ENCODE measurements around the gene VSTM4.

VSTM4 gene

DNA sequence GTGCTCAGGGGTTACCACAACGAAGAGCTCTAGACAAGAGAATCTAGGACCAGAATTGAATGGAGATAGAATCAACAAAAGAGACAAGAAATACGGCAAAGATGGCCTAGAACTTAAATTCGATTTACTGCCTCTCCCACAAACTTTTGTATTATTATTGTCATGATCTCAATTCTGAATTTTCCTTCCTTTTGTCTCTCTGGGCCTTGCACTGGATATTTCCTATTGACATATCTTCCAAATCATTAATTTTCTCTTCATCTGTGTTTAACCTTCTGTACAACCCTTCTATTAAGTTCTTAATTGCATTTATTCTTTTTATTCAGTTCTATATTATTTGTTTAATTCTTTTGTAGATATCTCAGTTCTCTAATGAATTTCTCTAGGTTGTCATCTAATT lies 28.4 kb downstream of the VSTM4 start:
- in situ Hi-C loops (cut with MboI; ENCODE audit: low sequenced_read_pairs), result no loop called here
- Histone ChIP-seq H3K36me3 (replicated peaks) (no peaks in the 10 kb centered on the region), H3K9me3 (no peaks in the 10 kb centered on the region; the same call in 1 of the 2 replicates), H3K27me3 (ENCODE audit: low read depth) (no peaks in the 10 kb centered on the region), H3K4me1 (no peaks in the 10 kb centered on the region), H3K4me3 (no peak overlapping the region)
- no peak for DNase-seq (ENCODE audit: low spot score in 2 of 2)

DNA sequence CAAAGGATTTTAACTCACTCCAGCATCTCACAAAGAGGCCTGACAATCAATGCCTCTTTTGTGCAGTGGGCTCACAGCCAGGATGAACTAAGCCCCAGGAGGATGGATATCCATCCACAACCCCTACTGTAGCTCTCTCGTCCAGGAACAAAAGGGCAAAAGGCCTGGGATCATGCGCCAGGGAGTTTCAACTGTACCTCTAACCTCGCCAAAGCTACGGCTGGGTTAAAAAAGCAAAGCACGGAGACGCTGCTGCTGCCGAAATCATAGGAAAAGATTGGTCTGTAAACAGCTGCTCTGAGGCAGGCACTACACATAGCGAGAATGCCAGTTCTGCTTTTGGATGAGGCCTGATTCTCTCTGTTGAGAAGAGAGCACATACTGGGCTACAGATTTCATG lies 32.1 kb downstream of the VSTM4 start:
- H3K4me1 ChIP-seq, result no peaks in the 10 kb centered on the region
- no peak overlapping the region for H3K4me3 ChIP-seq
- in situ Hi-C loops (cut with MboI; ENCODE audit: low sequenced_read_pairs), result no loop called here
- H3K36me3 ChIP-seq (replicated peaks), result no peaks in the 10 kb centered on the region
- no peak for DNase-seq (ENCODE audit: low spot score in 2 of 2)
- H3K27me3 ChIP-seq (ENCODE audit: low read depth), result no peaks in the 10 kb centered on the region
- no peaks in the 10 kb centered on the region; the same call in 1 of the 2 replicates for H3K9me3 ChIP-seq

DNA sequence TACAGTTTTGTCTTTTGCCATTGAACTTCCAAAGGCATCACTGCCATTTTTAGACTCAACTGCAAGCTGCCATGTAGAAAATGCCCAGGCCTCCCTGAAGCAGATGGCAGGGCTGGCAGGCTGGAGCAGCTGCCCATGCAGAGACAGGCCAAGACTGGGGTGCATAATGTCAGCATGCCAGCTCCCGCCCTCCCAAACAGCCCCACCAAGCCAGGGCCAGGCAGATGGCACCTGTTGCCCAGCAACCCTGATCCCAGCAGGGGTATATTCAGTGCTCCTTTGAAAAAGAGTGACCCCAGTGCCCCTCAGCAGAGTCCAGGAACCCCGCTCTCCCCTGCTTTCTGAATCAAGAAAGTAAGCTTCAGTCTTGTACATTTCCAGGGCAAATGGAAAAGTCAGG lies 32.6 kb downstream of the VSTM4 start:
- no peaks in the 10 kb centered on the region for H3K27me3 ChIP-seq (ENCODE audit: low read depth)
- no peaks in the 10 kb centered on the region for H3K4me1 ChIP-seq
- no peak for DNase-seq (ENCODE audit: low spot score in 2 of 2)
- H3K9me3 ChIP-seq, result no peaks in the 10 kb centered on the region; the same call in 1 of the 2 replicates
- no peak overlapping the region for H3K4me3 ChIP-seq
- no peaks in the 10 kb centered on the region for H3K36me3 ChIP-seq (replicated peaks)
- in situ Hi-C loops (cut with MboI; ENCODE audit: low sequenced_read_pairs), result no loop called here

DNA sequence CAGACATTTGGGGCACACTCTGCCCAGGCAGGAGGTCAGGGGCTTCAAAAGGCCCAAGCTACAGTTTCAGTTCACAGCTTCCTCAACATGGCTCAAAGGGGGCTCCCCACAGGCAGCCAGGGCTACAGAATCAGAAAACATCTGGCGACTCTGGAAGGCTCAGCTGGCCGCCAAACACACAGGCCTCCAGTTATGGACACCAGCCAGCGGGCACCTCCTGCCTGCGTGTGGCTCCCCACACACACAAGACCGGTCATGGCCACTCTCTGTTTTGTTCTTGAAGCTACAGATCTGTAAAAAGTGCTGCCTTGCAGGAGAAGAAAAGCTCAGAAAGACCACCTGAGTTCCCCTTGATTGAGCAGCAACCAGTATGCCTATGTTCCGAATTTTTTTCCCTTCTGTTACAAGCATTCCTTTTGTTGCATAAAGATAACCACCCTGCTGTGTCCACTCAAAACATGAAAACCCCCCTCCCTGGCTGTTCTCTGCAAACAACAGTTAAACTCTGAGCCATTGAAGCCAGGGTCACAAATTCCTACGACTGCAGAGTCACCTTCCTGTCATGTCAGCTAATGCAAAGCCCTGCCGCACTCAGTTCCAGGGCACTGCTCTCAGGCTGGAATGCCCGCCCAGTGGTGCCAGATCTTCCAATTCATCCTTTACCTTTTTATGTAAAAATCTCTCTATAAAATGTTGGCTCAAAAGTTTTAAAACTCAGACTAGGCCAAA lies 33.6 kb downstream of the VSTM4 start:
- no peaks in the 10 kb centered on the region for H3K4me1 ChIP-seq
- no peaks in the 10 kb centered on the region for H3K36me3 ChIP-seq (replicated peaks)
- no peak for DNase-seq (ENCODE audit: low spot score in 2 of 2)
- H3K4me3 ChIP-seq, result no peak overlapping the region
- in situ Hi-C loops (cut with MboI; ENCODE audit: low sequenced_read_pairs), result no loop called here
- H3K27me3 ChIP-seq (ENCODE audit: low read depth), result no peaks in the 10 kb centered on the region
- no peaks in the 10 kb centered on the region; the same call in 1 of the 2 replicates for H3K9me3 ChIP-seq

DNA sequence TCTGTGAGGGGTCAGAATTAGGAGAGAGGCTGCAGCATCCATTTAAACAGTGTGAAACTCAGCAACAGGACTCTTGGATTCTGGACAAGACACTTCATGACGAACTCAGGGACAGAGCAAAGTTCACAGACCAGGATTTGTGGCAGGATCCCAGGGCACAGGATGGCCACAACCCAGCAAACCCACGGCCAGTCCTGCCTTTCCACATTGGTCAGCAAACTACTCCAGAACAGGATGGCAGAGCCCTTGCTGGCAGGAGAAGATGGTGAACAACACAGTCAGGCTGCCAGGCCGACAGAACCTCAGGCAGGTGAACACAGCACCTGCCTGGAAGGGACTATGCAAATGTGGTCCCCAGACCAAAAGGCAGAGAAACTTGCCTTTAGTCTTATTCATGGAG lies 34.4 kb downstream of the VSTM4 start:
- H3K4me1 ChIP-seq, result no peaks in the 10 kb centered on the region
- H3K36me3 ChIP-seq (replicated peaks), result no peaks in the 10 kb centered on the region
- no peak overlapping the region for H3K4me3 ChIP-seq
- H3K9me3 ChIP-seq, result no peaks in the 10 kb centered on the region; the same call in 1 of the 2 replicates
- DNase-seq (ENCODE audit: low spot score in 2 of 2), result no peak
- in situ Hi-C loops (cut with MboI; ENCODE audit: low sequenced_read_pairs), result no loop called here
- no peaks in the 10 kb centered on the region for H3K27me3 ChIP-seq (ENCODE audit: low read depth)

DNA sequence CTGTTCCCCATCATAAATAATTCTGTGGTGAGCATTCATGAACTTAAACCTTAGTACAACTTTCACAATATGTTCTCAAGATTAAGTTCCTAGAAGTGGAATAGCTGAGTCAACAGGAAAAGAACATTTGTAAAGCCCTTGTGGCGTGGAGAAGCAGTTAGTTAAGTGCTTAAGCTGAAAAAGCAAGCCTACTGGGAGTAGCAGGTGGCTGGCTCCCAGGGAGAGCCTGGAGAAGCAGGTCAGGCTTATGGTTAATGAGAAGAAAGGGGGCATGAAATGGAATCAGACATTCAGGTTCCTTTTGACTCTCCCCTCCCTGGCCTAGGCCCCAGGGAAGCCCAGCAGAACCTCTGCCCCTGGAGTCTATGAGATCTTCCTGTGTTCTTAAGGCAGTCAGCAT lies 35.3 kb downstream of the VSTM4 start:
- H3K27me3 ChIP-seq (ENCODE audit: low read depth), result no peaks in the 10 kb centered on the region

DNA sequence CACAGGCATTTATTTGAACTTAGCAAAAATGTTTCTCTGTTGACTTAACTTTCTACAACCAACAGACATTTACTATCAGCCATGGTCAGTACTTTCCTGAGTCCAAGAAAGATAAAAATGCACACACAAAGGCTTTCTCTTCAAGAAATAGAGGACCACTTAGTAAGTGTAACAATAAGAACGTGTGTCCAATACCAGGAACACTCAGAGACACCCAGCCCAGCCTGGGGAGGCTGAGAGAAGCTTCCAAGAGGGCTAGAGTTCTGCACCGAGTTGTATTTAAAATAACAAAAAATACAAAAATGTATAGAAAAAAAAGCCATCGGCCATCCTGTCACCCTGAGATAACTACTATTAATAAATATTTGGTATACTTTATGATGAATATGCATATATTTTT lies 35.8 kb downstream of the VSTM4 start:
- Histone ChIP-seq H3K4me3 (no peak overlapping the region), H3K36me3 (replicated peaks) (no peaks in the 10 kb centered on the region), H3K4me1 (no peaks in the 10 kb centered on the region), H3K27me3 (ENCODE audit: low read depth) (no peaks in the 10 kb centered on the region), H3K9me3 (no peaks in the 10 kb centered on the region)
- no peak for DNase-seq (ENCODE audit: low spot score in 2 of 2)
- in situ Hi-C loops (cut with MboI; ENCODE audit: low sequenced_read_pairs), result no loop called here

More for the DNA sequence above, 35.3 kb downstream of the VSTM4 start:
- DNase-seq (ENCODE audit: low spot score in 2 of 2), result no peak
- in situ Hi-C loops (cut with MboI; ENCODE audit: low sequenced_read_pairs), result no loop called here
- no peaks in the 10 kb centered on the region for H3K9me3 ChIP-seq
- no peak overlapping the region for H3K4me3 ChIP-seq
- no peaks in the 10 kb centered on the region for H3K36me3 ChIP-seq (replicated peaks)
- H3K4me1 ChIP-seq, result no peaks in the 10 kb centered on the region

DNA sequence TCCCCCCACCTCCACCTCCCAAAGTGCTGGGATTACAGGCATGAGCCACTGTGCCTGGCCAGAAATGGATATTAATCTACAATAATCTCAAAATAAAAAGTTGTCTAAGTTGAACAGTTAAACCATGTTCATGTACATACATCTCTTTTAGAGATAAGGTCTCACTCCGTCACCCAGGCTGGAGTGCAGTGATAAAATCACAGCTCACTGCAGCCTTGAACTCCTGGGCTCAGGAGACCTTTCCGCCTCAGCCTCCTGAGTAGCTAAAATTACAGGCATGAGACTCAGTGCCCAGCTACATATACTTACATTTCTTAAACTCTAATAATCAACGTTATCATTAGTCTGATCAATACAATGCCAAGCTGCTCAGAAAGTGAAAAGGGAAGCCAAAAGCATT lies 36.2 kb downstream of the VSTM4 start:
- DNase-seq (ENCODE audit: low spot score in 2 of 2), result no peak

DNA sequence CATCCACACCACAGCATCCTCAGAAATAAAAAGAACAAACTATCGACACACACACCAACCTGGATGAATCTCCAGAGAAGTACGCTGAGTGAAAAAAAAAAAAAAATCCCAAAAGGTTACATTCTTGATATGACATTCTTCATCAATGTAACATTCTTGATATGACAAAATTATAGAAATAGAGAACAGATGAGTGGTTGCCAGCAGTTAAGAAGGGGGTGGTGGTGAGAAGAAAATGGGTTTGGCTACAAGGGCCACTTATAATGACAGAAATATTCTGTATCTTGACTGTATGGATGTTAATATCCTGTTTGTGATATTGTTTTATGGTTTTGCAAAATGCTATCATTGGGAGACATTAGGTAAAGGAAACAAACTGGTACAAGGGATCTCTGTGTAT lies 36.9 kb downstream of the VSTM4 start:
- Histone ChIP-seq H3K9me3 (no peaks in the 10 kb centered on the region), H3K27me3 (ENCODE audit: low read depth) (no peaks in the 10 kb centered on the region), H3K36me3 (replicated peaks) (no peaks in the 10 kb centered on the region), H3K4me1 (no peaks in the 10 kb centered on the region), H3K4me3 (no peak overlapping the region)
- in situ Hi-C loops (cut with MboI; ENCODE audit: low sequenced_read_pairs), result no loop called here
- no peak for DNase-seq (ENCODE audit: low spot score in 2 of 2)

More for the DNA sequence above, 36.2 kb downstream of the VSTM4 start:
- Histone ChIP-seq H3K27me3 (ENCODE audit: low read depth) (no peaks in the 10 kb centered on the region), H3K4me1 (no peaks in the 10 kb centered on the region), H3K36me3 (replicated peaks) (no peaks in the 10 kb centered on the region), H3K4me3 (no peak overlapping the region), H3K9me3 (no peaks in the 10 kb centered on the region)
- in situ Hi-C loops (cut with MboI; ENCODE audit: low sequenced_read_pairs), result no loop called here

DNA sequence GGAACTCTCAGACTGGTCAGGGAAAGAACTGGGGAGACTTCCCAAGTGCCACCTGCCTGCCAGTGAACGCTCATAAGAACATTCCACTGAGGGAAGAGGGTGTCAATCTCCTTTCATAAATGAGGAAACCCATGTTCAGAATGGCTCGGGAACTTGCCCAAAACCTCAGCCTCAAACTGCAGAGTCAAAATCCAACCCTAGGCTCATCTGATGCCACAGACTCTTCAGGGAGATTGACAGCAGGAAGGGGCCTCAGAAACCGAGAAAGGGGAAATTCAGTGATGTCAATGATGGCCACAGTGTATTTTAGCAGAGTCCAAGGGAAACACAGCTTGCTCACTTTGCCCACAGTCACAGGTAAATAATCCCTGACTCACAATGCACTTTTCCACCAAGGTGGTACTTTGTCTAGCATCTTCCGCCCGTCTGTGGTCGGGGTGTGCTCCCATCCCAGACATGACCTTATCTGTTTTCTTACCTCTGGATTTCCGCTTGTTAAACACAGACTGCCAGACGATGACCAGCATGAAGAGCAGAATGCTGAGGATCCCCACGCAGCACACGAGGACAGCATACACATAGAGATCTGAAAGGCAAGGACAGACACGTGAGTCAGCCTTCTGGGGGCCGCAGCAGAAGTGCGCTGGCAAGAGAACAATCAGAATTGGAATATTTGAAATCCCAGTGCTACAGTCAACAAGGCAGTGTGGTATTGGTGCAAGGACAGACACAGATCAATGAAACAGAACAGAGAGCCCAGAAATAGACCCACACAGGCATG lies 38.4 kb downstream of the VSTM4 start:
- DNase-seq (ENCODE audit: low spot score in 2 of 2), result no peak
- in situ Hi-C loops (cut with MboI; ENCODE audit: low sequenced_read_pairs), result no loop called here
- Histone ChIP-seq H3K4me3 (no peak overlapping the region), H3K27me3 (ENCODE audit: low read depth) (no peaks in the 10 kb centered on the region), H3K36me3 (replicated peaks) (no peaks in the 10 kb centered on the region), H3K4me1 (no peaks in the 10 kb centered on the region), H3K9me3 (no peaks in the 10 kb centered on the region)

DNA sequence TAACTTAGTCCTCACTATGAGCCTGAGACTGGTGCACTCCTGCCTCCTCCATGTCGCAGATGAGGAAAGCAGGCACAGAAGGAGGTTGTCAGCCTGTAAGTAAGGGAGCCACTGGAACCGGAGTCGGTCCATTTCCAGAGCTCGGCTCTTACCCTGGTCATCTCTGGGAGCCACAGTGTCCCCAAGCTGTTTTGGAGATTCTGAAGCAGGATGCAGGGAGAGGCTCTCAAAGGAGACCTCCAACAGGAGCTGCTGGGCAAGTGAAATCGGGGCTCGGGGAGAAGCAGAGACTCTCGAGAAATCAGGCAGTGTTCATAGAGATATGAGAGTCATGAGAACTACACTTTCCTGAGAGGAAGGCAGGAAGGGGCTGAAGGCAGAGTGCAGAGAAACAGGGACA lies 39.0 kb downstream of the VSTM4 start:
- Histone ChIP-seq H3K9me3 (no peaks in the 10 kb centered on the region), H3K4me1 (no peaks in the 10 kb centered on the region), H3K27me3 (ENCODE audit: low read depth) (no peaks in the 10 kb centered on the region), H3K36me3 (replicated peaks) (no peaks in the 10 kb centered on the region), H3K4me3 (no peak overlapping the region)
- in situ Hi-C loops (cut with MboI; ENCODE audit: low sequenced_read_pairs), result no loop called here
- DNase-seq (ENCODE audit: low spot score in 2 of 2), result no peak

DNA sequence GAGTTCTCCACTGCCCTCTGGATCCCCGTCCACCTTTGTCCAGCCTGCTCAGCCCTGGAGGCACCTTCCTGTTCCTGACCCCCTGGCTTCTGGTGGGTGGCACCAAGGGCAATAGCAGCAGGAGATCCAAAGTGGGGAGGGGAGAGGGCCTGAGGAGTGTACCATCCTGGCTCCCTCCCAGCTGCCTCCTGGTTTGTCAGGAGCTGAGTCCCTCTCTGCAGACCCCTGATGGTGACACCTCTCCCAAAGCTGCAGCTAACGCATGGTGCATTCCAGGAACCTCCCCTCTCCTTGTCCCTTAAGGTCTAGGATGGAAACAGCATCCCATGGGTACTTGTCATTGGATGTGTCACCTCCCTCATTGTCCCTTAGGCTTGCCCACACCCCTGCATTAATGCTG lies 39.6 kb downstream of the VSTM4 start:
- Histone ChIP-seq H3K27me3 (ENCODE audit: low read depth) (no peaks in the 10 kb centered on the region), H3K9me3 (no peaks in the 10 kb centered on the region), H3K36me3 (replicated peaks) (no peaks in the 10 kb centered on the region), H3K4me3 (no peak overlapping the region), H3K4me1 (no peaks in the 10 kb centered on the region)
- in situ Hi-C loops (cut with MboI; ENCODE audit: low sequenced_read_pairs), result no loop called here
- no peak for DNase-seq (ENCODE audit: low spot score in 2 of 2)

DNA sequence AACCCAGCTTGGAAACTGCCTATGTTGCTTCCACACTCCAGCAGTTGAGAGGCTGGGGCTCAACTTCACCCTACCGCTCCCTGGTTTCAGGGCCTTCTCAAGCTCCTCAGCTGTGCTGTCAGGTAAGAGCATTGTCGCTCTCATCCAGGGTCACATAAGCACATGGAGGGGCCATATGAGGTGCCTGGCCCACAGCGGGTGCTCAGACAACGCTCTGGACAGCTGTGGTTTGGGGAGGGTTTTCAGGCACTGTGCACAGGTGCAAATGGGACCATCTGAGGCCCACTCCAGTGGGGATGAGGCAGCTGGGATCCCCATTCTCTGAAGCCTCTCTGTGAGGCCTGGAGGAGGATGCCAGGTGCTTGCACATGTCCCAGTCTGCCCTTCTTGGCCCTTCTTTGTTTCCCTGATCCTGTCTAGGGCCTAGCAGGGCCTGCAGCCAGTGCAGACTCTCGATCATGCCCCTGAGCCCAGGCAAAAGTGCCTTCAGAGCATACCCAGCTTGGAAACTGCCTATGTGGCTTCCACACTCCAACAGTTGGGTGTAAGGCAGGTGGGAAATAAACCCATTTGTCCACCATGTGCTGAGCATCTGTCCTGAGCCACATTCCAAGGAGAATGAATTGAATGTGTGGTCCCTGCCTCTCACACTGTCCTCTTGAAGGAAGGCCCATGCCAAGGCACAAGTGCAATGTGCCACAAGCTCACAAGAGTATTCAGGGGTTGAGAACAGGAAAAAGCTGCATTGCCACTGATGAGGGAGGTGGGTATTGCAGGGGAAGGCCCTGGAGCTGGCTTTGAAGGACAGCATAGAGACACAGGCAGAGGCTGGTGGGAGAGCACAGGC lies 40.3 kb downstream of the VSTM4 start:
- H3K4me3 ChIP-seq, result no peak overlapping the region
- no peaks in the 10 kb centered on the region for H3K27me3 ChIP-seq (ENCODE audit: low read depth)
- no peak for DNase-seq (ENCODE audit: low spot score in 2 of 2)
- in situ Hi-C loops (cut with MboI; ENCODE audit: low sequenced_read_pairs), result no loop called here
- no peaks in the 10 kb centered on the region for H3K9me3 ChIP-seq
- no peaks in the 10 kb centered on the region for H3K36me3 ChIP-seq (replicated peaks)
- H3K4me1 ChIP-seq, result no peaks in the 10 kb centered on the region
